Brain microvascular endothelial cell (primary cell): ENCODE measurements around the gene ALPK1.
"Not testable (repeated sequence)": the region's sequence is repeated elsewhere in the genome, so short reads cannot be mapped to it uniquely, and the experiment has no call there.

Source experiments
- DNase-seq: peaks from one replicate; pipeline ENCODE4 v3.0.0-alpha.2; 2020
- H3K27ac ChIP-seq: fragments of 250-450 bp; sonication (Bioruptor Pico); 2 replicates; pipeline ENCODE4 v1.5.1; 2020; ENCODE audit warnings: mild to moderate bottlenecking, moderate library complexity
- H3K27me3 ChIP-seq: fragments of 250-450 bp; sonication (Bioruptor Pico); replicated peaks from 2 replicates; pipeline ENCODE4 v1.5.1; 2020; ENCODE audit warnings: mild to moderate bottlenecking
- H3K36me3 ChIP-seq: fragments of 250-450 bp; sonication (Bioruptor Pico); replicated peaks from 2 replicates; pipeline ENCODE4 v1.5.1; 2020; ENCODE audit warnings: mild to moderate bottlenecking
- H3K4me3 ChIP-seq: 2 replicates; pipeline ENCODE4 v1.5.1; 2011; ENCODE audit warnings: low read depth, mild to moderate bottlenecking, control low read depth, low read length, moderate library complexity
- in situ Hi-C: cut with HindIII; loops from 2 replicates; pipeline ENCODE4 v1.10.0; 2017; ENCODE audit warnings: low sequenced_read_pairs, low pct_ligation_motif_present
- TF ChIP-seq, protein P1 (sequence below): IDR thresholded peaks from 2 replicates; pipeline ENCODE4 v1.5.1; 2011; ENCODE audit warnings: low read depth, mild to moderate bottlenecking, moderate library complexity, low read length, control low read depth, inconsistent platforms; ENCODE audit errors: missing control alignments

The ALPK1 gene

GRCh38 chr4:112431158-112431557, 134.0 kb downstream of the ALPK1 start:
- no peak for DNase-seq
- no peak overlapping the region for H3K27ac ChIP-seq
- no peaks in the 10 kb centered on the region for H3K27me3 ChIP-seq
- no peaks in the 10 kb centered on the region for H3K36me3 ChIP-seq
- in situ Hi-C loops = no loop called here
- TF ChIP-seq, protein P1, sequence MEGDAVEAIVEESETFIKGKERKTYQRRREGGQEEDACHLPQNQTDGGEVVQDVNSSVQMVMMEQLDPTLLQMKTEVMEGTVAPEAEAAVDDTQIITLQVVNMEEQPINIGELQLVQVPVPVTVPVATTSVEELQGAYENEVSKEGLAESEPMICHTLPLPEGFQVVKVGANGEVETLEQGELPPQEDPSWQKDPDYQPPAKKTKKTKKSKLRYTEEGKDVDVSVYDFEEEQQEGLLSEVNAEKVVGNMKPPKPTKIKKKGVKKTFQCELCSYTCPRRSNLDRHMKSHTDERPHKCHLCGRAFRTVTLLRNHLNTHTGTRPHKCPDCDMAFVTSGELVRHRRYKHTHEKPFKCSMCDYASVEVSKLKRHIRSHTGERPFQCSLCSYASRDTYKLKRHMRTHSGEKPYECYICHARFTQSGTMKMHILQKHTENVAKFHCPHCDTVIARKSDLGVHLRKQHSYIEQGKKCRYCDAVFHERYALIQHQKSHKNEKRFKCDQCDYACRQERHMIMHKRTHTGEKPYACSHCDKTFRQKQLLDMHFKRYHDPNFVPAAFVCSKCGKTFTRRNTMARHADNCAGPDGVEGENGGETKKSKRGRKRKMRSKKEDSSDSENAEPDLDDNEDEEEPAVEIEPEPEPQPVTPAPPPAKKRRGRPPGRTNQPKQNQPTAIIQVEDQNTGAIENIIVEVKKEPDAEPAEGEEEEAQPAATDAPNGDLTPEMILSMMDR = no peak
- no peak overlapping the region for H3K4me3 ChIP-seq

- Histone ChIP-seq H3K4me3 (no peak overlapping the region), H3K27me3 (no peaks in the 10 kb centered on the region), H3K27ac (no peak overlapping the region), H3K36me3 (no peaks in the 10 kb centered on the region)
- no peak for DNase-seq
- TF ChIP-seq, protein P1 = no peak
- in situ Hi-C loops = no loop called here
Observed at GRCh38 chr4:112436987-112437386, 139.8 kb downstream of the ALPK1 start.

DNA sequence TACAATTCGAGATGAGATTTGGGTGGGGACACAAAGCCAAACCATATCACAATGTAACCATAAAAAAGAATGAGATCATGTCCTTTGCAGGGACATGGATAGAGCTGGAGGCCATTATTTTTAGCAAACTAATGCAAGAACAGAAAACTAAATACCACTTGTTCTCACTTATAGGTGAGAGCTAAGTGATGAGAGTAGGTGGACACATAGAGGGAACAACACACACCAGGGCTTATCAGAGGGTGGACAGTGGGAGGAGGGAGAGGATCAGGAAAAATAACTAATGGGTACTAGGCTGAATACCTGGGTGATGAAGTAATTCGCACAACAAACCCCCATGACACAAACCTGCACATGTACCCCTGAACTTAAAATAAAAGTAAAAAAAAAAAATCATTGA, 145.1 kb downstream of the ALPK1 start:
- in situ Hi-C loops, H3K4me3 ChIP-seq, H3K36me3 ChIP-seq, DNase-seq, H3K27me3 ChIP-seq, H3K27ac ChIP-seq: not testable (repeated sequence)

DNA sequence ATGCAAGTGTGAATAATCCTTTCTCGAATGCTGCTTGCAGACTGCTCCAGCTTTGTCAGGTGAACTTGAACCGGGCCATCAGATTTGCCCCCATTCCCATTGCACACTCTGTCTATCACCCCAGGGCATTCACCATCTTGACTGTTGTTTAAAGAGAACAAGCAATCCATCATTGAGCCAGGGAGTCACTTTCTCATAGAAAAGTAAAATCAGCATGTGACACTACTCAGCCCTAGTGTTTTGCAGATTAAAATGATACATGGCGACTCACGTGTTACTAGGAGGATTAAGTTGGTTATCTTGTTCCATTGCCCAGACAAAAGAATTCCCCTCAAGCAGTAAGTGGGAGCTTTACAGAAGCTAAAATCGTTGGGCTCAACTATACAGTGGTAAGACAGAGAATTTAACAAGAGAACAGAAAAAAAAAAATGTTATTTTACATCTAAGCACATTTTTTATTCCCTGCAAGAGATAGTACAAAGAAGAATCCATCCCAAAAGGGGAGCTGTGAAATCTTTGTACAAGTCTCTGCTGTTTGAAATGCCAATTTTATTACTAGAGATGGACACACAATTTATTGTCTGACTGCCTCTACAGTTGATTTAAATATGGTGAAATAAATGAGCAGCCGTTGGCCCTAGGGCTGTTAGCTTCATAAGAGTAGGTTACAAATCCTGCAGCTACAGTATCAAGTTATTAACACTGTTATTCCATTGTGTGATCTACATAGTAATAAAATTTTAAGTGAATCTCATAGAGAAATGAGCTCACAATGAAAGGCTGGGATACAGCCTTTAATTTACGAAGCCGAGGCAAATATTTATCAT, 151.3 kb downstream of the ALPK1 start:
- H3K4me3 ChIP-seq = no peak overlapping the region
- DNase-seq = no peak
- TF ChIP-seq, protein P1 = no peak
- H3K27ac ChIP-seq = no peak overlapping the region
- H3K36me3 ChIP-seq = no peaks in the 10 kb centered on the region
- H3K27me3 ChIP-seq = no peaks in the 10 kb centered on the region
- in situ Hi-C loops = no loop called here

- no peaks in the 10 kb centered on the region for H3K27me3 ChIP-seq
- TF ChIP-seq, protein P1 = no peak
- no peak for DNase-seq
- no peak overlapping the region for H3K4me3 ChIP-seq
- in situ Hi-C loops = no loop called here
- no peak overlapping the region for H3K27ac ChIP-seq
- no peaks in the 10 kb centered on the region for H3K36me3 ChIP-seq
Observed at GRCh38 chr4:112449708-112450107, 152.5 kb downstream of the ALPK1 start.

DNA sequence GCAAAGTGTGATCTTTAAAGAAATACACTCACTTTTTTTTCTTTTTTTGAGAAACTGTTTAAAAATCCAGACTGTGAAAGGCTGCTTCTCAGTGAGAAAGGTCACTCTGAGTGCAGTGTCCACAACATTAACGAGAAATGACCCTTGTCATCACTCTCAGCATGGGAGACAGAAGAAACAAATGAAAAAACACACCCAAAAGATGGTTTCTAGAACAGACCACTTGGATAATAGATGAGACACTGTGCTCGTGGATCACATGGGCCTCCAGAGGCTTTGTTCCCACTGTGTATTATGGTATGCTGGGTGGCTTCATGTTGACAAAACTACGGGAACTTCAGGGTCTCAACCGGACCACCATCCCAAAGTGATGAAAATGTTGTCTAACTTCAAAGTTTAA, 153.9 kb downstream of the ALPK1 start:
- Histone ChIP-seq H3K27ac (no peak overlapping the region), H3K4me3 (no peak overlapping the region), H3K27me3 (no peaks in the 10 kb centered on the region), H3K36me3 (no peaks in the 10 kb centered on the region)
- TF ChIP-seq, protein P1 = no peak
- in situ Hi-C loops = no loop called here
- DNase-seq = no peak
